ENCODE results near the gene SLC2A9.

- TF ChIP-seq POLR2A (IDR thresholded peaks at IDR 0.05) (no peak), CTCF (IDR thresholded peaks at IDR 0.05) (no peak)
These were observed 36.7 kb downstream of the SLC2A9 start for GRCh38 chr4:9984621-9985020.
